Astrocyte of the spinal cord (primary cell): Measurements from ENCODE around the gene CEP44.

Source experiments
- DNase-seq: peaks from one replicate; pipeline ENCODE4 v3.0.0; 2011; ENCODE audit warnings: low read depth, low spot score
- H3K4me3 ChIP-seq: 2 replicates; pipeline ENCODE4 v1.5.1; 2011; ENCODE audit warnings: low read depth, mild to moderate bottlenecking, low read length, moderate library complexity
- in situ Hi-C: cut with HindIII; loops from 2 replicates; pipeline ENCODE4 v1.10.0; 2017; ENCODE audit warnings: low sequenced_read_pairs
- TF ChIP-seq, protein P1 (sequence below): IDR thresholded peaks from 2 replicates; pipeline ENCODE4 v1.5.1; 2012; ENCODE audit warnings: low read depth, mild to moderate bottlenecking, low read length, inconsistent platforms

CEP44 gene

DNA sequence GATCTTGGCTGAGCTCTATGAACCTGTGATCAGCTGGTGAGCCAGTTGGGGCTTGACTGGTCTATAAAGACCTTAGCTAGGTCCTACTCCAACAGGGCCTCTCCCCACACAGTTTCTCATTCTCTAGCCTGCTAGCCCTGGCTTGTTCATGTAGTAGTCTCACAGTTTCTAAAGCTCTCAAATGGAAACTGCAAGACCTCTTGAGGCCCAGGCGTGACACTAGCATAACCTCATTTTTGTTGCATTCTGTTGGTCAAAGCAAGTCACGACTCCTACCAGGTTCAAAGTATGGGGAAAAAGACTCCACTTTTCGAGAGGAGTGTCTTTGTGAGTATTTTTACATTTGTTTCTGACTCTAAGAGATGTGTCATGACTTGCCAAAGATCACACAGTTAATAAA is 50.9 kb downstream of the CEP44 start:
- H3K4me3 ChIP-seq, result no peak overlapping the region
- DNase-seq, result no peak
- in situ Hi-C loops, result no loop called here
- TF ChIP-seq, protein P1, sequence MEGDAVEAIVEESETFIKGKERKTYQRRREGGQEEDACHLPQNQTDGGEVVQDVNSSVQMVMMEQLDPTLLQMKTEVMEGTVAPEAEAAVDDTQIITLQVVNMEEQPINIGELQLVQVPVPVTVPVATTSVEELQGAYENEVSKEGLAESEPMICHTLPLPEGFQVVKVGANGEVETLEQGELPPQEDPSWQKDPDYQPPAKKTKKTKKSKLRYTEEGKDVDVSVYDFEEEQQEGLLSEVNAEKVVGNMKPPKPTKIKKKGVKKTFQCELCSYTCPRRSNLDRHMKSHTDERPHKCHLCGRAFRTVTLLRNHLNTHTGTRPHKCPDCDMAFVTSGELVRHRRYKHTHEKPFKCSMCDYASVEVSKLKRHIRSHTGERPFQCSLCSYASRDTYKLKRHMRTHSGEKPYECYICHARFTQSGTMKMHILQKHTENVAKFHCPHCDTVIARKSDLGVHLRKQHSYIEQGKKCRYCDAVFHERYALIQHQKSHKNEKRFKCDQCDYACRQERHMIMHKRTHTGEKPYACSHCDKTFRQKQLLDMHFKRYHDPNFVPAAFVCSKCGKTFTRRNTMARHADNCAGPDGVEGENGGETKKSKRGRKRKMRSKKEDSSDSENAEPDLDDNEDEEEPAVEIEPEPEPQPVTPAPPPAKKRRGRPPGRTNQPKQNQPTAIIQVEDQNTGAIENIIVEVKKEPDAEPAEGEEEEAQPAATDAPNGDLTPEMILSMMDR, result no peak

DNA sequence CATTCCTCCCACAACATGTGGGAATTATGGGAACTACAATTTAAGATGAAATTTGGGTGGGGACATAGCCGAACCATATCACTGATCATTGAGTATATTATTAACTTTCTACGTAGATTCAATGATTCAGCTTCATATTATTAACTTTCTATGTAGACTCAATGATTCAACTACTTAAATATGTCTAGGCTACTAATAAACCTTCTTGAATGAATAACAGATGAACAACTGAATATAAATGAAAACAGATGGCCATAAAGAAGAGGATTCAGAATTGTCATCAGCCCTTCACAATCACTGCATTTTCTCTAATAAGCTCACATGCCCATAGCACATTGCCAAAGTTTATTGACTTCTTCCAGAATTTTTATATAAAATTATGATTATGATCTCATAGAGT is 57.0 kb downstream of the CEP44 start:
- TF ChIP-seq, protein P1, result no peak
- in situ Hi-C loops, result no loop called here
- H3K4me3 ChIP-seq, result no peak overlapping the region
- no peak for DNase-seq

DNA sequence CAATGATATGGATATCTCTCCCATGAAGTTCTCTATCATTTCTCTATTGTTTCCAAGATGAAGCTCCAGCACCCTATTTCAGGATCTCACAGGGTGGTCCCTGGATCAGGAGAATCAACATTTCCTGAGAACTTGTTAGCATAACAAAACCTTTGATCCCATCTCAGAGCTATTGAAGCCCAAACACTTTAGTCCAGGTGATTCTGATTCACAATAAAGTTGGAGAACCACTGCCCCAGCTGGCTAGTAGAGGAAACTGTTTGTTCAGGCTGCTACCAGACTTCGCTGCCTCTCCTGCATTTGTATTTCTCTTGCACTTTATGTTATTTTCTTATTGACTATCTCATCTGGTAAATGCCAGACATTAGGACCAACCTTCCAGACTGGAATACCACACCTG is 65.4 kb downstream of the CEP44 start:
- no peak overlapping the region for H3K4me3 ChIP-seq
- TF ChIP-seq, protein P1, result no peak
- DNase-seq, result no peak
- in situ Hi-C loops, result no loop called here

DNA sequence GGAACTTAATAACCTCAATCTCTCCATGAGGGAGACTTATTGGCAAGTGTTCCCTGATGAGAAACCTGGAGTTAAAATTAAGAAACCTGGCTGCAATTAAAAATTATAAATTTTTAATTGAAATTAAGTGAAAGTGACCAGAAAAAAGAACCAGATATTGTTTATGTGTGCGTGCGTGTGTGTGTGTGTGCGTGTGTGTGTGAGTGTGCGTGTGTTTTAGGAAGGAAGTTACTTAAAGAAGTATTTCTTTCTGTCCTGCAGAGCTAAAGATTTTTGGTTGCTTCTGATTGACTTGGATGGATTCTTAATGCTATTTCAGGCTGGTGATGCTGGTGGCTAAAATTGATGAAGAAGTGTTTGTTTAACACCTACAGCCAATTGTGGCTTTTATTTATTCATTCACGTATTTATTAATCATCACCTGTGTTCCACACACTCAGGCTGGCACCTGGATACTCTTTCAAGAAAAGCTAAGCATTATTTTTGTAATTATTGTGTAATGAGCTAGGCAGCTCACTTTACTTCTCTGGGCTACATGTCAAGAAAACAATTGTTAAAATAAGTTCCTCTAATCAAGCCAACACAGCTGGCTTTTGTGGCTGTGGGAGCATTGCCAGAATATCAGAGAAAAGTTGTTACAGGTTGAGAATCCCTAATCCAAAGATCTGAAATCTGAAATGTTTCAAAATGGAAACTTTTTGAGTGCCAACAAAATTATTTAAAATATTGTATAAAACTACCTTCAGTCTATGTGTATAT is 68.5 kb downstream of the CEP44 start:
- no peak for DNase-seq
- TF ChIP-seq, protein P1, result no peak
- in situ Hi-C loops, result no loop called here
- no peak overlapping the region for H3K4me3 ChIP-seq

DNA sequence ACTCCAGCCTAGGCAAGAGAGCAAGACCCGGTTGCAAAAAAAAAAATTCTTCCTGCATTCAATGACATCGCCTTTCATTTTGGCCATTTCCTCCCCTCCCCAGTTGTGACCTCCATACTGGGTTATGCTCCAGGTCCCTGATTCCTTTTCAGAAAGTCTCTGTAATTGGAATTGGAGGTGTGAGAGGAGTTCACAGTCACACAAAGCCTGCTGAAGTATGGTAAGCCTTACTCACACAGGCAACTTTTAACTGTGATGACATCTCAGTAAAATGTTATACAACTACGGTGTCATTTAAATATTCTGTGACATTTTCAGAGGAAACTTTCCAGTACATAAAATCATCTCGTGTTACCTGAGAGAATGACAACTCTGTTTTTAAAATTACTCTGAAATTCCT is 73.6 kb downstream of the CEP44 start:
- no peak overlapping the region for H3K4me3 ChIP-seq
- in situ Hi-C loops, result no loop called here
- DNase-seq, result no peak
- TF ChIP-seq, protein P1, result no peak

- DNase-seq, result no peak
- H3K4me3 ChIP-seq, result no peak overlapping the region
- in situ Hi-C loops, result no loop called here
- TF ChIP-seq, protein P1, result no peak
These were observed 74.7 kb downstream of the CEP44 start for GRCh38 chr4:174358410-174358809.
